Measurements from ENCODE around the gene UBAP2L. TPM values are rescaled to one million over a fixed set of nuclear protein-coding genes. Genes with fewer than 3 reads are reported as not detected.
A peak's percentile ranks its signal among the peaks of the same experiment; 100 is the strongest.

Gene UBAP2L
- total and polyA plus RNA-seq, 2 experiments from 2014 or later: 98.5 to 157 TPM

- TF ChIP-seq ZNF462 (CRISPR knock-in tag; IDR thresholded peaks at IDR 0.05) (no peak), POLR2AphosphoS5 (IDR thresholded peaks at IDR 0.05; ENCODE audit: low read depth) (no peak), ETS1 (IDR thresholded peaks at IDR 0.05) (no peak), ZNF331 (CRISPR knock-in tag; IDR thresholded peaks at IDR 0.05; ENCODE audit: low read depth) (no peak), ZNF114 (CRISPR knock-in tag; IDR thresholded peaks at IDR 0.05) (no peak), NANOG (IDR thresholded peaks at IDR 0.05; ENCODE audit: borderline replicate concordance) (no peak), EZH2 (IDR thresholded peaks at IDR 0.05; ENCODE audit: low read depth, unreplicated experiment) (no peak)
- no peak overlapping the region for H3K4me2 ChIP-seq
Observed at GRCh38 chr1:154192476-154192875, 28.3 kb upstream of the UBAP2L start.

More at GRCh38 chr1:154192476-154192875, 28.3 kb upstream of the UBAP2L start:
- H3K9me2 ChIP-seq (ENCODE audit: insufficient read depth): no peaks in the 10 kb centered on the region
- no peak overlapping the region for H3K4me3 ChIP-seq
- ATAC-seq (no peak), DNase-seq (ENCODE audit: low spot score) (no peak)
- H2AFZ ChIP-seq: peak overlapping the region; percentile 76; the same call in 1 of the 2 replicates
- H3K4me3 Mint-ChIP-seq: no peak overlapping the region
- H3K4me1 Mint-ChIP-seq: peaks cover 19% of the 10 kb centered on the region
- no peaks in the 10 kb centered on the region for H3K79me2 ChIP-seq (replicated peaks; ENCODE audit: insufficient read depth)
- H3K36me3 ChIP-seq (ENCODE audit: insufficient read depth): no peaks in the 10 kb centered on the region
- H3K4me1 ChIP-seq (ENCODE audit: insufficient read depth): peaks cover 6% of the 10 kb centered on the region
- 0 out of 2 replicates have a peak, but pooled peaks cover 6% of the 10 kb centered on the region for H3F3A ChIP-seq (replicated peaks; ENCODE audit: low read depth)
- no peaks in the 10 kb centered on the region for H3K27me3 ChIP-seq (ENCODE audit: insufficient read depth)
- no peaks in the 10 kb centered on the region for H4K20me1 ChIP-seq (replicated peaks; ENCODE audit: insufficient read depth)
- no peak overlapping the region for H3K27ac ChIP-seq (ENCODE audit: low read depth)
- H3K27ac Mint-ChIP-seq: no peak overlapping the region
- no peaks in the 10 kb centered on the region for H3K36me3 Mint-ChIP-seq (ENCODE audit: low read depth)
- peaks cover 13% of the 10 kb centered on the region for H3K27me3 Mint-ChIP-seq (ENCODE audit: insufficient read depth, low read depth, poor library complexity)
- no peaks in the 10 kb centered on the region; the same call in 2 of the 3 replicates for H3K9me3 Mint-ChIP-seq

Measured in GM23338 (cell line).